Nephron (organoid): ENCODE results near the gene TNN.

Experiments used
- H3K27ac Mint-ChIP-seq, 3 experiments: 2 replicates each; pipeline ENCODE4 v1.8.0; 2020; ENCODE audit warnings: mixed read lengths in 3 of 3, mild to moderate bottlenecking in 2 of 3, moderate library complexity in 1 of 3
- H3K27me3 Mint-ChIP-seq: 2 replicates; pipeline ENCODE4 v1.8.0; 2021; ENCODE audit warnings: low read depth, mild to moderate bottlenecking, moderate library complexity, mixed read lengths
- H3K36me3 Mint-ChIP-seq: 2 replicates; pipeline ENCODE4 v1.8.0; 2020; ENCODE audit warnings: low read depth, mixed read lengths
- H3K4me1 Mint-ChIP-seq: 2 replicates; pipeline ENCODE4 v1.8.0; 2020; ENCODE audit warnings: mixed read lengths
- H3K4me3 Mint-ChIP-seq, 3 experiments: 2 replicates each; pipeline ENCODE4 v1.8.0; 2020; ENCODE audit warnings: mild to moderate bottlenecking in 3 of 3, mixed read lengths in 3 of 3, moderate library complexity in 2 of 3
- H3K9me3 Mint-ChIP-seq: 2 replicates; pipeline ENCODE4 v1.8.0; 2020; ENCODE audit warnings: mixed read lengths
- TF ChIP-seq, protein P1 (sequence below), 3 experiments: fragments of 200-600 bp; sonication (generic); IDR thresholded peaks; one replicate each; pipeline ENCODE4 v1.5.0; 2021; ENCODE audit warnings: antibody characterized with exemption in 3 of 3; ENCODE audit not compliant: unreplicated experiment in 3 of 3

Gene TNN

DNA sequence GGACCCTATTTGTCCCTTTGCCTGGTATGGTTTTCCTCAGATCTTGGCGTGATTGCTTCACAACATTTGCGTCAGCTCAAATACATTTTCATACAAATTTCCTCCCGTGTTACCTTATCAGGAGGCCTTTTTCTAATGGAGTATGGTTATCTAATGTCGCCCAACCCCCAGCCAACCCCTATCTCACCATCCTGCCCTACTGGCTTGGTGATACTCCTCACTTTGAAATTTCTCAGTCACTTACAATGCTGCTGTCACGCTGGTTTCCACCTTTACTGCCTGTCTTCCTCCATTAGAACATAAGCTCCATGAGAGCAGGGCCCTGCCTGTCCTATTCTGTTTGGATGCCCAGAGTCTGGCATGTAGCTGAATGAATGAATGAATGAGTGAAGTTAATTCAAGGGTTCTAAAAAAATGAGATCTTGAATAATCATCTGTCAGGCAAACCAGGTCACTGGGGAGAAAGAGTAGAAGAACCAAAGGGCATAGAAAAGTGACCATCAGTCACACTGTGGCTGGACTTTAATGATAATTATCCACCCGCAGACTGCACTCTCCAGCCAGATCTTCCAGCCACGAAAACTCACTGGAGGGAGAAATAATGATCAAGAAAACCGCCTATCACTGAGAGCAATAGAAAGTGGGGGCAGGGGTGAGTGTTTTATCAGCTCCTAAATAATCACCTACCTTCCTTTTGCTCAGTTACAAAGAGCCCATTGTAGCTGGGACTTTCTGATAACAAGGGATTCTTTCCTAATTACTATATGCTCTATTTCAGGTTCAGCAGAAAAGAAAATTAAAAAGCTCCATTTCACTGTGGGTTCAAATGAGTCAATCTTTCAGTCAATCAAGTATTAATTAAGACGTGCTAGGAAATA lies 103.6 kb downstream of the TNN start:
- Mint-ChIP-seq H3K36me3 (no peaks in the 10 kb centered on the region), H3K27me3 (peaks cover 17% of the 10 kb centered on the region), H3K4me3 (no peak overlapping the region), H3K9me3 (no peaks in the 10 kb centered on the region), H3K4me1 (no peaks in the 10 kb centered on the region), H3K27ac (no peak overlapping the region)
- TF ChIP-seq, protein P1, sequence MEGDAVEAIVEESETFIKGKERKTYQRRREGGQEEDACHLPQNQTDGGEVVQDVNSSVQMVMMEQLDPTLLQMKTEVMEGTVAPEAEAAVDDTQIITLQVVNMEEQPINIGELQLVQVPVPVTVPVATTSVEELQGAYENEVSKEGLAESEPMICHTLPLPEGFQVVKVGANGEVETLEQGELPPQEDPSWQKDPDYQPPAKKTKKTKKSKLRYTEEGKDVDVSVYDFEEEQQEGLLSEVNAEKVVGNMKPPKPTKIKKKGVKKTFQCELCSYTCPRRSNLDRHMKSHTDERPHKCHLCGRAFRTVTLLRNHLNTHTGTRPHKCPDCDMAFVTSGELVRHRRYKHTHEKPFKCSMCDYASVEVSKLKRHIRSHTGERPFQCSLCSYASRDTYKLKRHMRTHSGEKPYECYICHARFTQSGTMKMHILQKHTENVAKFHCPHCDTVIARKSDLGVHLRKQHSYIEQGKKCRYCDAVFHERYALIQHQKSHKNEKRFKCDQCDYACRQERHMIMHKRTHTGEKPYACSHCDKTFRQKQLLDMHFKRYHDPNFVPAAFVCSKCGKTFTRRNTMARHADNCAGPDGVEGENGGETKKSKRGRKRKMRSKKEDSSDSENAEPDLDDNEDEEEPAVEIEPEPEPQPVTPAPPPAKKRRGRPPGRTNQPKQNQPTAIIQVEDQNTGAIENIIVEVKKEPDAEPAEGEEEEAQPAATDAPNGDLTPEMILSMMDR (IDR thresholded peaks at IDR 0.05; ENCODE audit: unreplicated experiment in 3 of 3) = no peak

DNA sequence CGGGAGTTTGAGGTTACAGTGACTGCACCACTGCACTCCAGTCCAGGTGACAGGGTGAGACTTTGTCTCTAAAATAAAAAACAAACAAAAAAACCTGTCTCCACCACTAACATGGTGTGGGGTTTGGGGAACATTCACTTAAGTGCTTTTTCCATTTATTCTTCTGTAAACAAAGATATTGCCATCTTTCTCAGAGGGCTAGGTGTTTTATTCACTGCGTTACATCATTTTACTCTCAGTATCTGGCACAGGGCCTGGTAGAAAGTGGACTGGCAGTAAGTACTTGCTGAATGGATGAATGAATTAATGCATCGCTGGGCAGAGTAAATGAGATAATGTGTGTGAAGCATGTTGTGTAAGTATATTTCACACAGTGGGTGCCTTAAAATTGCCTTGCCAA lies 104.9 kb downstream of the TNN start:
- TF ChIP-seq, protein P1 (IDR thresholded peaks at IDR 0.05; ENCODE audit: unreplicated experiment in 3 of 3) = no peak
- H3K9me3 Mint-ChIP-seq = no peaks in the 10 kb centered on the region
- H3K27me3 Mint-ChIP-seq = peaks cover 6% of the 10 kb centered on the region
- no peak overlapping the region for H3K27ac Mint-ChIP-seq
- H3K4me3 Mint-ChIP-seq = no peak overlapping the region
- H3K4me1 Mint-ChIP-seq = no peaks in the 10 kb centered on the region
- H3K36me3 Mint-ChIP-seq = no peaks in the 10 kb centered on the region

DNA sequence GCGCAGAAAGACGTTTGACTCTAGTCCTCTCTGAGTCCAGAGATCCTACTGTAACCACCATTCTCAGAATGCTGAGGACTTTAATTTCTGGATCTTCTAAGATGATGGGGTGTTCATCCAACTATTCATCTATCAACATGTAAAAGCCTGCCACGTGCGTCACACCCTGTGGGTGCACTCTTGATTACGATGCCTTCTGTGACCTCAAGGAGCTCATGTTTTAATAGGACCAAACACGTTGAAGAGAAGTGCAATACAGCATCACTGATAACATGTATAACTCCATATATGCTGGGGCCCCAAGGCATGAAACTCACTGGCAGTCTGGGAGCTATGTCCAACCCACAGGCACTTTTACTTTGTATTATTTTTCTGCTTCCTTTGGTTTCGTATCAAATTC lies 105.9 kb downstream of the TNN start:
- Mint-ChIP-seq H3K36me3 (no peaks in the 10 kb centered on the region), H3K27ac (no peak overlapping the region), H3K4me3 (no peak overlapping the region), H3K9me3 (no peaks in the 10 kb centered on the region), H3K4me1 (no peaks in the 10 kb centered on the region), H3K27me3 (peaks cover 4% of the 10 kb centered on the region)
- TF ChIP-seq, protein P1 (IDR thresholded peaks at IDR 0.05; ENCODE audit: unreplicated experiment in 3 of 3) = no peak

DNA sequence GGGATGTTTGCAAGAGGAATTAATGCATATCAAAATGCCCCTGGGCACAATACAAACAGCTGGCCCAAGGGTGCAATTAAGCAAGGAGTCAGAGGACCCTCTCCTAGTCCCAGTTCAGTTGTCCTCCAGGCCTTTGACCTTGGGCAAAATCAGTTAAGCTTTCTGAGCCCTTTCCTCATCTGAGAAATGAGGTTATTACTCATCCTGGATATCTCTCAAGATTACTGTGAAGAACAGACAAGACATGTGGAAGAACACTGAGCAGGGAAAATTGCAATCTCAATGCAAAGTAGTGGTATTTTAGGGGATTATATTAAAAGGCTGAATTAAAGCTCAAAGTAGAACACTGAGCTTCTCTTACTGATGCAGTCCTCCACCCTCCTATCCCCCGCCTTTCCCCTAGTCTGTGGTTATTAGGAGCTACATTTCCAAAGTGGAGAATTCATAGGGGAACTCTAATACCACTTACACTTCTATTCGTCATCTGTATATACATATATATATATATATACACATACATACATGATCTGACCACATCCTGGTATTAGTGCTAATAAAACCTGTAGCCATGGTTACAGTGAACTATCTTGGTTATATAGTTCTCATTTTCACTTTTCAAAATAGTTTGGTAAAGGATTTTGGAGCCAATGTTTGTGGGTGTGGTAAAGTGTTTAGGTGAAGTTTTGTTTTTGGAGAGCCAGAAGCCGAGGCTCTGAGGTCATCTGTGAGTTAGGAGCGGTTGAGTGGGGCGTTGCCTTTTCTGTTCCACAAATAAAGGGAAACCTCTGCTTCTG lies 106.9 kb downstream of the TNN start:
- no peaks in the 10 kb centered on the region for H3K4me1 Mint-ChIP-seq
- H3K36me3 Mint-ChIP-seq = no peaks in the 10 kb centered on the region
- no peak overlapping the region for H3K27ac Mint-ChIP-seq
- TF ChIP-seq, protein P1 (IDR thresholded peaks at IDR 0.05; ENCODE audit: unreplicated experiment in 3 of 3) = no peak
- no peak overlapping the region for H3K4me3 Mint-ChIP-seq
- no peaks in the 10 kb centered on the region for H3K9me3 Mint-ChIP-seq
- H3K27me3 Mint-ChIP-seq = peaks cover 4% of the 10 kb centered on the region

DNA sequence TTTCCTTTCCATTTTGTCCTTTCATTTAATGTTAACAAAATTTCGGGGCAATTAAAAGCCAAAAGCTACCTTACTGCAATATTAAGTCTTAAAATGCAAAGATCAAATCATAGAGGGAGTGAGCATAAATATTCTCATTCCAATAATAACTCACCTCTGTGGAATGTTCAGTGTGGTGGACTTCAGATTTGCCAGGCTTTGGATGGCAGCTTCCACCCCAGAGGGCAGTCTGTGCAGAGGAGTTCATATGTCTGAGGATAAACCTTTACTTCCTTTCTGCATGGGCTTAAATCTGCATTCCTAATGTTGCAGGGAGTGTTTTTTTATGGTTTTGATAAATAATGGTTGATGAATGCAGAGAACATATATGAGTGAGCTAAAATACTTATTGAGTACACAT lies 108.6 kb downstream of the TNN start:
- TF ChIP-seq, protein P1 (IDR thresholded peaks at IDR 0.05; ENCODE audit: unreplicated experiment in 3 of 3) = no peak
- no peak overlapping the region for H3K4me3 Mint-ChIP-seq
- H3K36me3 Mint-ChIP-seq = no peaks in the 10 kb centered on the region
- peak overlapping the region in 1 of 3 experiments; percentile 30 for H3K27ac Mint-ChIP-seq
- H3K9me3 Mint-ChIP-seq = no peaks in the 10 kb centered on the region
- no peaks in the 10 kb centered on the region for H3K4me1 Mint-ChIP-seq
- H3K27me3 Mint-ChIP-seq = peaks cover 9% of the 10 kb centered on the region
